Measurements from ENCODE around the gene UNC119.

DNA sequence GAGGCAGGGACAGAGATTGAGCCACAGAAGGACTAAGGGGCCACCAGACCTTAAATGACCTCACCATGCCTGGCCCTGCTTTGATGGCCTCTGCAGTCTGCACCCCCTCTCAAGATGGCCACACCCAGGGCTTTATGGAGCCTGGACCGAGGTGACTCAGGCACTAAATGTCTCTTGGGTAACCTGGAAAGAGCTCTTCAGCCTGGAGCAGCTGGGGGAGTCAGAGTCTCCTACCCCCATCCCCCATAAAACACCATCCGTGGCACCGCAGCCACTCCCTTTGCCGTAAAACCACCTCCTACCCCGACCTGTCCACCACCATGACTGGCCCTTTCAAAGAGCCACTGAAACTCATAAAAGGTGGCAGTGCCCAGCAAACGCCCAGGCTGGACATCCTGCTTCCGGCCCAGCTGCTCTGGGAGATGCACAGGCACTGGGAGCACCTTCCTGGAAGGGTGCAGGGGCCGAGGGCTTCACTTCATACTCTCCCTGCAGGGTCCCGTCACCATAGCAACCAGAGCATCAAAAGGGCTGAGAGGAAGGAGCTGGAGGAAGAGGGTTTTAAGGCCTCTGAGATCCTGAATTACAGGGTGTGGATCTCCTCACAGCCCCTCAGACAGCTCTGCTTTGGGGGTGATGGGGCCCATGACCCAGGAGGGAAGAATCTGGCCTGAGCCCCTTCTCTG, 24.0 kb downstream of the UNC119 start:
- TF ChIP-seq EZH2 (IDR thresholded peaks at IDR 0.05) (no peak), POLR2AphosphoS5 (IDR thresholded peaks at IDR 0.05; ENCODE audit: borderline replicate concordance, low read depth, low read length) (no peak), FOXP2 (optimal IDR thresholded peaks at IDR 0.05; ENCODE audit: control extremely low read depth, extremely low read length, insufficient read depth) (no peak)

Data from SK-N-MC (cell line).